NT2/D1 (cell line): Measurements from ENCODE around the gene HIC1.

Source experiments
- SUZ12 ChIP-seq: IDR thresholded peaks from 2 replicates; pipeline ENCODE4 v1.6.1; 2011; ENCODE audit not compliant: insufficient read length, insufficient read depth; ENCODE audit errors: extremely low read depth
- ZNF274 ChIP-seq: IDR thresholded peaks from 2 replicates; pipeline ENCODE4 v1.6.1; 2011; ENCODE audit warnings: mild to moderate bottlenecking, low read depth, low read length

DNA sequence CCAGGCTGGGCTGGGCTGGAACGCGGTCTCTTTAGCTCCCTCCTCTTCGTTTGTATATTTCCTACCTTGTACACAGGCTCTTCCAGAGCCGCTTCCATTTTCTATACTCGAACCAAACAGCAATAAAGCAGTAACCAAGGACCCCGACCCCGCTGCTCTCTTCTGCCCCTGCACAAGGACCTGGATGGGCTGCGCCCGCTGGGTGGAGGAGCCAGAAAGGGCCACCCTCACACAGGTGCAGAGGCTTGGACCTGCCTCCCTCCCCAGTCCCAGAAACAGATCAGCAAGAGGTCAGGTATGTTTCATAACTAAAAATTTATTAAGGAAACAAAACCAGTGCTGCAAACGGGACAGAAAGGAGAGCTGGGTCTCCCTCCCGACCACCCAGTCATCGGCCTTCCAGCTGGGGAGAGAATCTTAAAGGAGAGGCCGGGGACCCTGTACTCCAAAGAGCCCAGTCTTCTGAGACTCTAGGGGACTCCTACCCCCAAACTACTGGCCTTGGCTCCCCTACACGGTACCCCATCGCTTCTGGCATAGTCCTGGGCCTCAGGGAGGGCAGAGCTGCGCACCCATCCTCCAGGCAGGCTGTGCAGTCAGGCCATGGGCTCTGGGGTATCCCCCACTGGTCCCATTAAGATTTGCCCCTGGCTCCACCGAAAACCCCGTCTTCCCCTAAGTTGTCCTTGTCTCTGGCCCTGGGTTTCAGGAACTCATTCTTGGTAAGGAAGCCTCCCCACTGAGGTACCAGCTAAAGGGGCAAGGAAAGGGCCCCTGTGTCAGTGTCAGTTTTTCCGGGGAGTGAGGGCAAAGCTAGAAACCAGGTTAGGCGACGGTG lies 4.9 kb downstream of the HIC1 start:
- no peak for TF ChIP-seq ZNF274
- TF ChIP-seq SUZ12 = no peak
